ENCODE results near the gene BRD3OS. TPM values are rescaled to one million over a fixed set of nuclear protein-coding genes. Genes with fewer than 3 reads are reported as not detected.

The BRD3OS gene
- total and polyA plus RNA-seq, 2 donors (not counting 1 experiment from before 2014, with no cell fraction given): 12.0 to 25.3 TPM

DNA sequence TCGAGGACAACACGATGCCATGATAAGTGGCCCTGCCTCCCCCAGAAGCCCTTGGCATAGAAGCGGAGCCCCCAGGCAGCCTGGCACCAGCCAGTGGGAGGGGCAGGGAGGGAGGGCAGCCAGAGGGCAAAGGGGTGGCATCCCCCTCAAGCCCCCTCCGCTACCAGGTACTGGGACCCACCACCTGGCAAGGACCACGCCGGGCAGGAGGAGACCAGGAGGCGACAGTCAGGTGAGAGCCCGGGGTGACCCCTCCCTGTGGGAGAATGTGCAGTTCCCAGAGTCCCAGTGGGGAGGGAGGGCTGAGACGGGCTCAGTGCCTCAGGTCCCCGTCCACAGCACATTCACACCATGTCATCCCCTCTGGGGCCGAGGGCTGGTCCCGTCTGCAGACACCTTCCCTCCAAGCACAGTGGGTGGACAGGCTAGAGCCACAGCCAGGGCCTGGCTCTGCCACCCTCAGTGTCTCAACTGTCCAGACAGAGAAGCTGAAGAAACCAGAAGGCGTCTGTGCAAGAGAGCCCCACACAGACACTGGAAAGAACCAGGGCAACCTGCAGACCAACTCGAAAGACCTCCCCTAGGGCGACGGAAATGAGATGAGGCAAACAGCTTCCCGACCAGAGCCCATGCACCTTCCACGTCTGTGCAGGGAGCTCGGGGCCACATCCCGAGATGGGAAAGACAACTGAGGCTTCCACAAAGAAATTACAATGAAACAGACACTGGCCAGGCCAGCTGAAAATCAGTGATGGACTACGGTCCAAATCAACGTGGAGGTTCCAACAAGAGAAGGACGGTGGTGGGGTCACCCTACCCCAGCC is 31.4 kb downstream of the BRD3OS start:
- ChIA-PET POLR2A (no interaction called here), CTCF (no interaction called here)
- H3K27me3 ChIP-seq (replicated peaks in 1 of 4; ENCODE audit: control extremely low read depth in 1 of 4, control insufficient read depth in 3 of 4, insufficient read depth in 4 of 4, low read length in 3 of 4): no peaks in the 10 kb centered on the region
- no peaks in the 10 kb centered on the region for H3K9me3 Mint-ChIP-seq (ENCODE audit: insufficient read depth)
- H3K4me2 ChIP-seq (replicated peaks; ENCODE audit: low read depth, low read length, poor library complexity, severe bottlenecking): no peak overlapping the region
- 94% methylated on average over 17 of the region's 23 CpGs for WGBS (ENCODE audit: insufficient coverage)
- intact Hi-C loops (cut with micrococcal nuclease): no loop called here
- H3K27me3 Mint-ChIP-seq: no peaks in the 10 kb centered on the region
- peaks cover 49% of the 10 kb centered on the region for H3K4me1 Mint-ChIP-seq
- no peak for ATAC-seq (ENCODE audit: low read depth)
- peaks cover 0 to 20% of the 10 kb centered on the region in 2 experiments for H3K36me3 ChIP-seq (replicated peaks in 1 of 2; ENCODE audit: control extremely low read depth in 1 of 2, control insufficient read depth in 1 of 2, extremely low read depth in 1 of 2, insufficient read depth in 2 of 2, low read length in 1 of 2)
- no peak overlapping the region for H3K27ac Mint-ChIP-seq
- no peak overlapping the region for H3K9ac ChIP-seq (ENCODE audit: low read length)
- H3K79me2 ChIP-seq (ENCODE audit: control insufficient read depth, insufficient read depth, low read length): peaks cover 89% of the 10 kb centered on the region
- H3K9me3 ChIP-seq (ENCODE audit: control extremely low read depth in 1 of 3, control insufficient read depth in 2 of 3, insufficient read depth in 1 of 3, low read length in 2 of 3): no peaks in the 10 kb centered on the region
- H3K27ac ChIP-seq (ENCODE audit: low read length in 2 of 2): no peak overlapping the region
- peaks cover 95% of the 10 kb centered on the region for H4K20me1 ChIP-seq (ENCODE audit: control insufficient read depth, insufficient read depth, low read length, poor library complexity, severe bottlenecking)
- DNase-seq: no peak
- TF ChIP-seq, protein P1, sequence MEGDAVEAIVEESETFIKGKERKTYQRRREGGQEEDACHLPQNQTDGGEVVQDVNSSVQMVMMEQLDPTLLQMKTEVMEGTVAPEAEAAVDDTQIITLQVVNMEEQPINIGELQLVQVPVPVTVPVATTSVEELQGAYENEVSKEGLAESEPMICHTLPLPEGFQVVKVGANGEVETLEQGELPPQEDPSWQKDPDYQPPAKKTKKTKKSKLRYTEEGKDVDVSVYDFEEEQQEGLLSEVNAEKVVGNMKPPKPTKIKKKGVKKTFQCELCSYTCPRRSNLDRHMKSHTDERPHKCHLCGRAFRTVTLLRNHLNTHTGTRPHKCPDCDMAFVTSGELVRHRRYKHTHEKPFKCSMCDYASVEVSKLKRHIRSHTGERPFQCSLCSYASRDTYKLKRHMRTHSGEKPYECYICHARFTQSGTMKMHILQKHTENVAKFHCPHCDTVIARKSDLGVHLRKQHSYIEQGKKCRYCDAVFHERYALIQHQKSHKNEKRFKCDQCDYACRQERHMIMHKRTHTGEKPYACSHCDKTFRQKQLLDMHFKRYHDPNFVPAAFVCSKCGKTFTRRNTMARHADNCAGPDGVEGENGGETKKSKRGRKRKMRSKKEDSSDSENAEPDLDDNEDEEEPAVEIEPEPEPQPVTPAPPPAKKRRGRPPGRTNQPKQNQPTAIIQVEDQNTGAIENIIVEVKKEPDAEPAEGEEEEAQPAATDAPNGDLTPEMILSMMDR (IDR thresholded peaks at IDR 0.05): no peak
- TF ChIP-seq EZH2 (IDR thresholded peaks at IDR 0.05; ENCODE audit: borderline replicate concordance, insufficient read depth, low read depth, low read length, poor library complexity, severe bottlenecking): no peak
- no peak overlapping the region for H3K4me3 Mint-ChIP-seq
- no peak overlapping the region for H2AFZ ChIP-seq (ENCODE audit: insufficient read depth, low read depth, low read length, poor library complexity, severe bottlenecking)
- H3K4me1 ChIP-seq (ENCODE audit: control insufficient read depth in 2 of 2, insufficient read depth in 2 of 2, low read length in 2 of 2): peaks cover 32 to 46% of the 10 kb centered on the region in 2 donors
- H3K4me3 ChIP-seq (ENCODE audit: control extremely low read depth in 1 of 5, extremely low read depth in 1 of 5, insufficient read depth in 1 of 5, low read depth in 2 of 5, low read length in 4 of 5): no peak overlapping the region

DNA sequence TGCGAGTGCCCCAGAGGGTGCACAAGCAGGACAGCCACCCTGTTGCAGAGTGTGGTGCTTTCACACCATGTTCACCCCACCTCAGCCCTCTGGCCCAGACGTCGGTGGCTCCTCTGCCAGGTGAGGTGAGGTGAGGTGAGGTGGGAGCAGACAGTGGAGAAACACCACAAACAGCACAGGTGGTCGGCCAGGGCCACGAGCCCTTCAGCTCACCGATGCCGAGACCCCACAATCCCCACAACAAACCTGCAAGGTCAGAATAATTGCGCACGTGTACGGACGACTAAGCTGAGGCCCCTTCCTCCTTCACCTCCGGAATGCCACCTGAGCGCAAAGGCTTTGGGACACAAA is 32.0 kb downstream of the BRD3OS start:
- WGBS (ENCODE audit: insufficient coverage): 96% methylated on average over 10 of the region's 13 CpGs
- Histone ChIP-seq H3K27me3 (replicated peaks in 1 of 4; ENCODE audit: control extremely low read depth in 1 of 4, control insufficient read depth in 3 of 4, insufficient read depth in 4 of 4, low read length in 3 of 4) (no peaks in the 10 kb centered on the region), H3K4me2 (replicated peaks; ENCODE audit: low read depth, low read length, poor library complexity, severe bottlenecking) (no peak overlapping the region), H3K27ac (ENCODE audit: low read length in 2 of 2) (no peak overlapping the region), H3K9me3 (ENCODE audit: control extremely low read depth in 1 of 3, control insufficient read depth in 2 of 3, insufficient read depth in 1 of 3, low read length in 2 of 3) (no peaks in the 10 kb centered on the region), H3K9ac (ENCODE audit: low read length) (no peak overlapping the region), H2AFZ (ENCODE audit: insufficient read depth, low read depth, low read length, poor library complexity, severe bottlenecking) (no peak overlapping the region), H3K4me3 (ENCODE audit: control extremely low read depth in 1 of 5, extremely low read depth in 1 of 5, insufficient read depth in 1 of 5, low read depth in 2 of 5, low read length in 4 of 5) (no peak overlapping the region), H3K4me1 (ENCODE audit: control insufficient read depth in 2 of 2, insufficient read depth in 2 of 2, low read length in 2 of 2) (peaks cover 36 to 52% of the 10 kb centered on the region in 2 donors), H3K36me3 (replicated peaks in 1 of 2; ENCODE audit: control extremely low read depth in 1 of 2, control insufficient read depth in 1 of 2, extremely low read depth in 1 of 2, insufficient read depth in 2 of 2, low read length in 1 of 2) (peaks cover 0 to 18% of the 10 kb centered on the region in 2 experiments), H4K20me1 (ENCODE audit: control insufficient read depth, insufficient read depth, low read length, poor library complexity, severe bottlenecking) (peaks cover 100% of the 10 kb centered on the region), H3K79me2 (ENCODE audit: control insufficient read depth, insufficient read depth, low read length) (peaks cover 95% of the 10 kb centered on the region)
- H3K27ac Mint-ChIP-seq: no peak overlapping the region
- no peaks in the 10 kb centered on the region for H3K9me3 Mint-ChIP-seq (ENCODE audit: insufficient read depth)
- POLR2A ChIA-PET: no interaction called here
- H3K4me1 Mint-ChIP-seq: peaks cover 52% of the 10 kb centered on the region
- CTCF ChIA-PET: no interaction called here
- H3K4me3 Mint-ChIP-seq: no peak overlapping the region
- ATAC-seq (ENCODE audit: low read depth) (no peak), DNase-seq (no peak)
- no peak for TF ChIP-seq EZH2 (IDR thresholded peaks at IDR 0.05; ENCODE audit: borderline replicate concordance, insufficient read depth, low read depth, low read length, poor library complexity, severe bottlenecking)
- TF ChIP-seq, protein P1 (IDR thresholded peaks at IDR 0.05): no peak
- no peaks in the 10 kb centered on the region for H3K27me3 Mint-ChIP-seq
- intact Hi-C loops (cut with micrococcal nuclease): no loop called here
